ENCODE measurements around the gene FLT3LG.

- TF ChIP-seq CTCF (conservative IDR thresholded peaks at IDR 0.05; ENCODE audit: low read depth in 2 of 2) (no peak), ZNF114 (CRISPR knock-in tag; IDR thresholded peaks at IDR 0.05) (no peak), REST (IDR thresholded peaks at IDR 0.05; ENCODE audit: unreplicated experiment) (no peak), EZH2phosphoT487 (IDR thresholded peaks at IDR 0.05; ENCODE audit: unreplicated experiment) (no peak), EZH2 (IDR thresholded peaks at IDR 0.05; ENCODE audit: low read depth, unreplicated experiment) (no peak), POLR2AphosphoS5 (IDR thresholded peaks at IDR 0.05; ENCODE audit: low read depth) (no peak), JUNB (IDR thresholded peaks at IDR 0.05; ENCODE audit: unreplicated experiment) (no peak), NANOG (IDR thresholded peaks at IDR 0.05; ENCODE audit: borderline replicate concordance) (no peak), CREB1 (CRISPR knock-in tag; IDR thresholded peaks at IDR 0.05; ENCODE audit: low read depth) (no peak), STAT1 (IDR thresholded peaks at IDR 0.05; ENCODE audit: unreplicated experiment) (no peak)
These were observed 20.2 kb upstream of the FLT3LG start for GRCh38 chr19:49453757-49454240.
